GM12801 (cell line): ENCODE measurements around the gene ADAMTS10.

ENCODE experiments used
- CTCF ChIP-seq: IDR thresholded peaks from one replicate; pipeline ENCODE4 v1.5.1; 2011; ENCODE audit warnings: control low read depth; ENCODE audit not compliant: insufficient read length; ENCODE audit errors: extremely low read depth

The ADAMTS10 gene

DNA sequence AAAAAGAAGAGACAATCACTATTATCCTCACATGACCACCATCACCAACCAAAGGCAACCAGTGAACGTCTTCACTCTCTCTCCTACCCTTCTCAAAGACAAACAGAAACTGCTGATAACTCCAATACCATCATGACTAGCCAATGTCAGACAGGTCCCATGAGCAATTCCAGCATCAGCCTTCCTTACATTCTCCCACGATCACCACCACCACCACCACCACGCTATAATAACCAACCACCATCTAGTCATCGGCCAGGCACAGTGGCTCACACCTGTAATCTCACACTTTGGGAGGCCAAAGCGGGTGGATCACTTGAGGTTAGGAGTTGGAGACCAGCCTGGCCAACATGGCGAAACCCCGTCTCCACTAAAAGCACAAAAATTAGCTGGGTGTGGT is 37.2 kb downstream of the ADAMTS10 start:
- TF ChIP-seq CTCF = no peak

DNA sequence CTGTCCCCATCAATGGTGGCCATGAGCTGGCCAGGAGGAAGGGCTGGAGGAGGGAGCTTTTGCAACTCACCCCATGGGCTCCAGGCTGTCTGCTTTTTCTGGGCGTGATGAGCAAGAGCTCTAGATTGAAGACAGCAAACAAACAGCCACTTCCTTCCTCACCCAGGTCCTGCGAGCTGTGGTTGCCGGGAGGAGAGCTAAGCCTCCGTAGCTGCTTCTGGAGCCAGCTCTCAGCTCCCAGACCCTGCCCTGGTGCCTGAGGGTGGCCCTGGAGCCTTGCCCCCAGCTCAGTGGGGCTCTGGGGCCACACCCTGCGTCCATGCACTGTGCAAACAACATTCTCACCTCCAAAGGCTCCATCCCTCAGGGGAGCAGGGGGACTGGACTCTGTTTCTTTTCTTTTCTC is 39.5 kb downstream of the ADAMTS10 start:
- TF ChIP-seq CTCF = no peak

DNA sequence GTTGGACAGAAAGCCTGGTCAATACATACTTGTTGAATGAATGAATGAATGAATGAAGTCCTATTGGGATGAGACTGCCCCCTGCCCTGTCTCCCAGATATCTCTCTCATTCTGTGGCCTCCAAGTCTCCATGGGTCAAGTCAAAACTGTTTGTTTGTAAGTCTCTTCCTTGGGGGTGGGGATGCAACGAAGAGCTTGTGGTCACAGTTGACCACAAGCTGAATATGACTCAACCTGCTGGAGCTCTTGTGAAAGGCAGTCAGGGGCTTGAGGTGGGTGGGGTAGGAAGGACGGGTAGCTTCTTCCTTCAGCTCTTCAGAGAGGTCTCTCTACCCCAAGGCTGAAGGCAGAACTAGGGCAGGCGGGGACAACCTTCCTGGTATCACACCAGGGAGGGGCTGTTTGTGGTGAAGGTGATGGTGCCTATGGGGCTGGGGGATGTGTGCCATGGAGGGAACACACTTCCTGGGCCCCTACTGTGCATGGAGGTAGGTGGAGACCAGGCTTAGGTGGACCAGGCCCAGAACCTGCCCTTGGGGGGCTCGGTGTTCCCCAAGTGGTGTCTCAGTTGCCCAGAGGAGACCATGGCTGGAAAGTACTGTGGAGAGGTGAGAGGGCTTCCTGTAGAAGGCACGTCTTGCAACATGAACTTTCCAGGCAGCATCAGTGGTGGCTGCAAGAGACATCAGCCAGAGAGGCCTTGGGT is 41.3 kb downstream of the ADAMTS10 start:
- TF ChIP-seq CTCF = no peak

- TF ChIP-seq CTCF = no peak
These were observed 42.9 kb downstream of the ADAMTS10 start for GRCh38 chr19:8567522-8568172.

DNA sequence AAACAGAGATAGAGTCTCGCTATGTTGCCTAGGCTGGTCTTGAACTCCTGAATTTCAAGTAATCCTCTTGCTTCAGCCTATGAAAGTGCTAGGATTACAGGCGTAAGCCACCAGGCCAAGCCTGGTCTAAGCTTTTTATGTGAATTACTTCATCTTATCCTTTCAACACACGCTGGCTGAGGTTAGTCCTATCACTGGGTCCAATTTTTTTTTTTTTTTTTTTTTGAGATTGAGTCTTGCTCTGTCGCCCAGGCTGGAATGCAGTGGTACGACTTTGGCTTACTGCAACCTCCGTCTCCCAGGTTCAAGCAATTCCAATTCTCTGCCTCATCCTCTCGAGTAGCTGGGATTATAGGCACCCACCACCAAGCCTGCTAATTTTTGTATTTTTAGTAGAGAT is 43.7 kb downstream of the ADAMTS10 start:
- TF ChIP-seq CTCF = no peak

DNA sequence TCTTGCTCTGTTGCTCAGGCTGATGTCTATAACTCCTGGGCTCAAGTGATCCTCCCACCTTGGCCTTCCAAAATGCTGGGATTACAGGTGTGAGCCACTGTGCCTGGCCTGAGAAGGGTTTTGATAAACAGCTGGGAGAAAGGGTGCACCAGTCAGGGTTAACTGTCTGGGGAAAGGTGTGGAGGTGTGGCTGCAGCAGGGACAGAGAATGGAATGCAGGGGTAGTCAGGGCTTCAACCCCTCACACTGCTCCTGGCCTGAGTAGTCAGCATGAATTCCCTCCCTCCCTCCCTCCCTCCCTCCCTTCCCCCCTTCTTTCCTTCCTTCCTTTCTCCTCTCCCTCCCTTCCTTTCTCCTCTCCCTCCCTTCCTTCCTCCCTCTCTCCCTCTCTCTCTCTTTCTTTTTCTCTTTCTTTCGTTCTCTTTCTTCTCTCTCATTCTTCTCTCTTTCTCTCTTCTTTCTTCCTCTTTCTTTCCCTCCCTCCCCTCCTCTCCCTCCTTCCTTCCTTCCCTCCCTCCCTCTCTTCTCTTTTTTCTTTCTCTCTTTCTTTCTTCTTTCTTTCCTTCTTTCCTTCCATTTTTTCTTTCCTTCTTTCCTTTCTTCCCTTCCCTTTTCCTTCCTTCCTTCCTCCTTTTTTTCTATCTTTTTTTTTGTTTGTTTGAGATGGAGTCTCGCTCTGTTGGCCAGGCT is 49.3 kb downstream of the ADAMTS10 start:
- no peak for TF ChIP-seq CTCF

DNA sequence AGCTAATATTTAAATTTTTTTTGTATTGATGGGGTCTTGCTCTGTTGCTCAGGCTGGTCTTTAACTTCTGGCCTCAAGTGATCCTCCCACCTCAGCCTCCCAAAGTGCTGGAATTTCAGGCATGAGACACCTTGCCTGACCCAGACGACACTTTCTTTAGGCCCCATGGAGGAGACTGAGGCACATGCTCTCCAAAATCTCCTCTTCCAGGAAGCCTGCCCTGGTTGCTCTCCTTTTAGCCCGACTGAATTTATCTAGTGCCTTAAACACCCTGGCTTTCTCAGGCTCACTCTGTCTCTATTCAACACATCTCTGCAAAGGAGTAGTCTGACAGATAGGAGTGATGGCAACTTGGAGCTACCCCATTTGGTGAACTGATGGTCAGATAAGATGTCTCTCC is 52.2 kb downstream of the ADAMTS10 start:
- TF ChIP-seq CTCF = no peak
